A549 (cell line): ENCODE measurements around the gene OR6K6. TPM values are rescaled to one million over a fixed set of nuclear protein-coding genes. Genes with fewer than 3 reads are reported as not detected.

Experiments used
- ATAC-seq, 2 experiments: fragments of 200-7000 bp in 1 of 2; fragments of >200 bp in 1 of 2; cut with Nextera tagmentation in 1 of 2; cut with Tn5 transposase in 1 of 2; 3 replicates each; pipeline versions ENCODE4 v1.8.0 to v1.9.1; 2018 to 2020; ENCODE audit warnings: mild to moderate bottlenecking in 1 of 2, moderate library complexity in 1 of 2
- CTCF ChIA-PET: fragments of 300-600 bp; sonication (Branson Sonifier 250); formaldehyde crosslinking; extraction: SDS; loops from one replicate; lab custom pipeline; 2021; ENCODE audit warnings: antibody characterized with exemption, inconsistent platforms; lab: Yijun Ruan, JAX
- POLR2A ChIA-PET: fragments of 350-600 bp; formaldehyde crosslinking; extraction: SDS; loops from one replicate; lab custom pipeline; 2021; ENCODE audit warnings: antibody characterized with exemption, inconsistent platforms; lab: Yijun Ruan, JAX
- DNase-seq, 2 experiments: peaks; one replicate each; pipeline versions ENCODE4 v3.0.0 to v3.0.0-alpha.2; 2011 to 2016; ENCODE audit warnings: low read depth in 1 of 2, low spot score in 1 of 2
- FAIRE-seq: peaks from 2 replicates; lab custom pipeline; 2011; peaks lifted over from hg19 to GRCh38; lab: Jason Lieb, UNC
- H3K27ac ChIP-seq, 2 experiments: fragments of >200 bp; sonication (Bioruptor Twin); formaldehyde crosslinking; 3 replicates each; pipeline ENCODE4 v1.5.1; 2016 to 2017
- H3K4me1 ChIP-seq: fragments of >200 bp; sonication (Bioruptor Twin); formaldehyde crosslinking; 3 replicates; pipeline ENCODE4 v1.6.1; 2016
- H3K4me2 ChIP-seq: fragments of >200 bp; sonication (Bioruptor Twin); formaldehyde crosslinking; 3 replicates; pipeline ENCODE4 v1.6.1; 2016
- H3K4me3 ChIP-seq: fragments of >200 bp; sonication (Bioruptor Twin); formaldehyde crosslinking; 3 replicates; pipeline ENCODE4 v1.5.1; 2016
- H3K9me3 ChIP-seq: fragments of >200 bp; sonication (Bioruptor Twin); formaldehyde crosslinking; 3 replicates; pipeline ENCODE4 v1.6.1; 2016
- ATOH8 ChIP-seq: fragments of 250-450 bp; sonication (Bioruptor Pico); IDR thresholded peaks from 2 replicates; pipeline ENCODE4 v1.5.0; 2020; ENCODE audit warnings: low read depth, mild to moderate bottlenecking, moderate library complexity
- CBX2 ChIP-seq: fragments of 200-600 bp; sonication (generic); IDR thresholded peaks from 2 replicates; pipeline ENCODE4 v1.6.1; 2016; ENCODE audit warnings: low read depth, mild to moderate bottlenecking, borderline replicate concordance
- CEBPB ChIP-seq, 2 experiments: fragments of >200 bp in 1 of 2; sonication (Bioruptor Twin) in 1 of 2; formaldehyde crosslinking in 1 of 2; IDR thresholded peaks; 2 replicates each; pipeline ENCODE4 v1.6.1; 2012 to 2016
- CHD2 ChIP-seq: fragments of 150-350 bp; IDR thresholded peaks from 2 replicates; pipeline ENCODE4 v1.6.1; 2014; ENCODE audit warnings: low read length; ENCODE audit not compliant: partially characterized antibody
- CTCF ChIP-seq: fragments of >200 bp; sonication (Bioruptor Twin); formaldehyde crosslinking; IDR thresholded peaks from 3 replicates; pipeline ENCODE4 v1.5.1; 2016
- E2F6 ChIP-seq: IDR thresholded peaks from 2 replicates; pipeline ENCODE4 v1.6.1; 2012; ENCODE audit warnings: low read depth, borderline replicate concordance
- EHF ChIP-seq: fragments of 250-450 bp; sonication (Bioruptor Pico); IDR thresholded peaks from 2 replicates; pipeline ENCODE4 v1.5.0; 2020; ENCODE audit warnings: mild to moderate bottlenecking
- EHMT2 ChIP-seq: fragments of 200-600 bp; sonication (generic); IDR thresholded peaks from 2 replicates; pipeline ENCODE4 v1.6.1; 2016; ENCODE audit warnings: antibody characterized with exemption, low read depth, mild to moderate bottlenecking, moderate library complexity
- ESRRA ChIP-seq: fragments of 150-350 bp; IDR thresholded peaks from 2 replicates; pipeline ENCODE4 v1.6.1; 2014; ENCODE audit warnings: mild to moderate bottlenecking, low read length, borderline replicate concordance
- FOSL2 ChIP-seq, 2 experiments: fragments of 450-650 bp in 1 of 2; fragments of >200 bp in 1 of 2; sonication (Bioruptor Twin) in 1 of 2; formaldehyde crosslinking; IDR thresholded peaks; 2 replicates each; pipeline versions ENCODE4 v1.5.0 to v1.6.1; 2016 to 2020; ENCODE audit warnings: mild to moderate bottlenecking in 1 of 2, moderate library complexity in 1 of 2
- HES2 ChIP-seq: fragments of >200 bp; sonication (Bioruptor Twin); formaldehyde crosslinking; IDR thresholded peaks from 2 replicates; pipeline ENCODE4 v1.6.1; 2016
- HMGXB4 ChIP-seq: fragments of 250-450 bp; sonication (Bioruptor Pico); IDR thresholded peaks from 2 replicates; pipeline ENCODE4 v1.5.0; 2021; ENCODE audit warnings: mild to moderate bottlenecking, moderate library complexity, borderline replicate concordance
- HOXA7 ChIP-seq: fragments of 250-450 bp; sonication (Bioruptor Pico); IDR thresholded peaks from 2 replicates; pipeline ENCODE4 v1.5.0; 2020; ENCODE audit warnings: mild to moderate bottlenecking, moderate library complexity
- JUN ChIP-seq, 2 experiments: fragments of >200 bp; sonication (Bioruptor Twin); formaldehyde crosslinking; IDR thresholded peaks; 2 replicates in 1 of 2; 3 replicates in 1 of 2; pipeline ENCODE4 v1.6.1; 2016 to 2017
- JUNB ChIP-seq: fragments of >200 bp; sonication (Bioruptor Twin); formaldehyde crosslinking; IDR thresholded peaks from 2 replicates; pipeline ENCODE4 v1.6.1; 2016
- MYC ChIP-seq: IDR thresholded peaks from 2 replicates; pipeline ENCODE4 v1.6.1; 2012; ENCODE audit warnings: mild to moderate bottlenecking, inconsistent platforms, low read length, improper control_type of control experiment, borderline replicate concordance
- PBX3 ChIP-seq: IDR thresholded peaks from 2 replicates; pipeline ENCODE4 v1.6.1; 2012
- PHF8 ChIP-seq: fragments of 200-600 bp; sonication (generic); IDR thresholded peaks from 2 replicates; pipeline ENCODE4 v1.6.1; 2016; ENCODE audit warnings: low read depth, mild to moderate bottlenecking, antibody characterized with exemption, moderate library complexity, borderline replicate concordance
- POLR2A ChIP-seq: IDR thresholded peaks from 2 replicates; pipeline ENCODE4 v1.6.1; 2012; ENCODE audit warnings: mild to moderate bottlenecking, low read length
- POLR2AphosphoS2 ChIP-seq: conservative IDR thresholded peaks from 2 replicates; pipeline ENCODE4 v1.6.1; 2012; ENCODE audit warnings: low read length, improper control_type of control experiment, inconsistent platforms
- RAD21 ChIP-seq, 2 experiments: fragments of >200 bp in 1 of 2; sonication (Bioruptor Twin) in 1 of 2; formaldehyde crosslinking in 1 of 2; IDR thresholded peaks in 1 of 2; conservative IDR thresholded peaks in 1 of 2; 2 replicates in 1 of 2; 3 replicates in 1 of 2; pipeline ENCODE4 v1.6.1; 2012 to 2018; ENCODE audit warnings: inconsistent platforms in 1 of 2
- RFX5 ChIP-seq: fragments of 450-650 bp; IDR thresholded peaks from 2 replicates; pipeline ENCODE4 v1.7.1; 2014; ENCODE audit warnings: antibody characterized with exemption, mild to moderate bottlenecking, moderate library complexity
- TFCP2L1 ChIP-seq: fragments of 250-450 bp; sonication (Bioruptor Pico); IDR thresholded peaks from 2 replicates; pipeline ENCODE4 v1.5.0; 2021; ENCODE audit warnings: mild to moderate bottlenecking
- USF2 ChIP-seq: fragments of 450-650 bp; IDR thresholded peaks from 2 replicates; pipeline ENCODE4 v1.6.1; 2014; ENCODE audit warnings: antibody characterized with exemption
- ZSCAN20 ChIP-seq: fragments of 250-450 bp; sonication (Bioruptor Pico); IDR thresholded peaks from 2 replicates; pipeline ENCODE4 v1.8.0; 2022; ENCODE audit warnings: mild to moderate bottlenecking, moderate library complexity
- WGBS: methylation state at CpG from one replicate; pipeline ENCODE4 v1.1.6; 2017; ENCODE audit errors: missing lambda C conversion rate; 5-methylcytosine and 5-hydroxymethylcytosine counted together
- polyA plus RNA-seq, 4 experiments: library from polyadenylated mRNA; depleted of rRNA in 3 of 4; stranded (reverse); fragments of >200 nt; fragmentation: RNase III in 1 of 4; extraction: RNeasy Plus Mini Kit Qiagen cat#74134 plus additional on column Dnase treatment in 1 of 4; gene quantifications; 2 replicates in 3 of 4; 3 replicates in 1 of 4; pipeline ENCODE4 v1.2.3, GENCODE V29; 2011 to 2017

Gene OR6K6
- polyA plus RNA-seq, 2 of the 4 experiments (the other 2 are of a cell fraction) = not detected

GRCh38 chr1:158799689-158800088 is 45.2 kb downstream of the OR6K6 start:
- Histone ChIP-seq H3K9me3 (no peaks in the 10 kb centered on the region), H3K27ac (no peak overlapping the region), H3K4me2 (no peak overlapping the region), H3K4me3 (no peak overlapping the region), H3K4me1 (no peaks in the 10 kb centered on the region)
- WGBS = 7% methylated on average over 4 of the region's 4 CpGs
- CTCF ChIA-PET = no interaction called here
- ATAC-seq (no peak), FAIRE-seq (no peak)
- POLR2A ChIA-PET = no interaction called here
- TF ChIP-seq RAD21 (conservative IDR thresholded peaks at IDR 0.05 in 1 of 2, IDR thresholded peaks at IDR 0.05 in 1 of 2) = no peak
- no peak for TF ChIP-seq ESRRA
- TF ChIP-seq HES2 = no peak
- TF ChIP-seq PHF8 = no peak
- no peak for TF ChIP-seq RFX5
- no peak for TF ChIP-seq EHMT2
- no peak for TF ChIP-seq POLR2AphosphoS2
- TF ChIP-seq ATOH8 = no peak
- TF ChIP-seq POLR2A = no peak
- TF ChIP-seq MYC = no peak
- TF ChIP-seq CEBPB (IDR thresholded peaks at IDR 0.05) = no peak
- no peak for TF ChIP-seq E2F6
- no peak for TF ChIP-seq FOSL2 (IDR thresholded peaks at IDR 0.05)
- TF ChIP-seq FOSL2 (CRISPR knock-in tag; IDR thresholded peaks at IDR 0.05) = no peak
- TF ChIP-seq, all 56 proteins: peak for 0
- DNase-seq = no peak

- ChIA-PET CTCF (interaction anchor here (1.0 kb wide), 1 partner anchor 19 kb away, joined by 4 read pairs; no protein-coding TSS in a partner anchor), POLR2A (no interaction called here)
- no peak overlapping the region for H3K4me3 ChIP-seq
- H3K27ac ChIP-seq = no peak overlapping the region
- no peaks in the 10 kb centered on the region for H3K4me1 ChIP-seq
- ATAC-seq (no peak), DNase-seq (no peak), FAIRE-seq (no peak)
- TF ChIP-seq PBX3 (no peak), ZSCAN20 (CRISPR knock-in tag) (no peak), JUN (IDR thresholded peaks at IDR 0.05) (no peak), EHF (no peak)
- under 1% methylated on average over 2 of the region's 2 CpGs for WGBS
- no peaks in the 10 kb centered on the region for H3K9me3 ChIP-seq
- H3K4me2 ChIP-seq = no peak overlapping the region
Measured at GRCh38 chr1:158800526-158800925, 46.0 kb downstream of the OR6K6 start.

GRCh38 chr1:158801396-158801795 is 46.9 kb downstream of the OR6K6 start:
- Histone ChIP-seq H3K4me2 (no peak overlapping the region), H3K27ac (no peak overlapping the region), H3K9me3 (no peaks in the 10 kb centered on the region)
- no peak for ATAC-seq
- POLR2A ChIA-PET = no interaction called here
- 2% methylated on average over 1 of the region's 1 CpG for WGBS
- no peak for TF ChIP-seq E2F6
- TF ChIP-seq RFX5 = no peak
- TF ChIP-seq CTCF = no peak
- no peak for TF ChIP-seq HMGXB4
- no peak for TF ChIP-seq CBX2
- no peak for TF ChIP-seq USF2
- TF ChIP-seq HOXA7 (CRISPR knock-in tag) = no peak
- no peak for TF ChIP-seq JUNB
- no peak for TF ChIP-seq CHD2
- no peak for TF ChIP-seq MYC
- no peak for TF ChIP-seq ATOH8
- TF ChIP-seq TFCP2L1 (CRISPR knock-in tag) = no peak
- TF ChIP-seq, all 56 proteins: peak for 0
- no peak for DNase-seq
- CTCF ChIA-PET = interaction anchor here (1.0 kb wide), 1 partner anchor 18 kb away, joined by 4 read pairs; no protein-coding TSS in a partner anchor
- Histone ChIP-seq H3K4me3 (no peak overlapping the region), H3K4me1 (no peaks in the 10 kb centered on the region)
- FAIRE-seq = no peak
